GM19023 (cell line): Measurements from ENCODE around the gene CPSF3.
A peak's percentile ranks its signal among the peaks of the same experiment; 100 is the strongest.

ENCODE experiments used
- ATAC-seq: cut with Tn5 transposase; IDR thresholded peaks from one replicate; pipeline ENCODE4 v1.9.1; 2021; ENCODE audit warnings: mild to moderate bottlenecking, moderate library complexity; ENCODE audit not compliant: unreplicated experiment

The CPSF3 gene

GRCh38 chr2:9423100-9423921 lies at the start of gene CPSF3, which contains the start of gene ITGB1BP1:
Gene CPSF3 (plus strand): TSS chr2:9423654. CDS start chr2:9423774, 120 bp downstream.
Gene ITGB1BP1 (minus strand): TSS chr2:9423528. CDS start chr2:9418697, 4,831 bp downstream.
- peak; percentile 84 for ATAC-seq

GRCh38 chr2:9374071-9374730 lies 49.3 kb upstream of the CPSF3 start:
- ATAC-seq: no peak

- ATAC-seq: no peak
Observed at GRCh38 chr2:9375857-9376428, 47.5 kb upstream of the CPSF3 start.

- no peak for ATAC-seq
Observed at GRCh38 chr2:9377461-9378097, 45.9 kb upstream of the CPSF3 start.

GRCh38 chr2:9378433-9379390 lies 44.7 kb upstream of the CPSF3 start:
- no peak for ATAC-seq

GRCh38 chr2:9379391-9379755 lies 44.1 kb upstream of the CPSF3 start:
- no peak for ATAC-seq

GRCh38 chr2:9380702-9381628 lies 42.5 kb upstream of the CPSF3 start:
- no peak for ATAC-seq

GRCh38 chr2:9382604-9383235 lies 40.7 kb upstream of the CPSF3 start:
- ATAC-seq: no peak

- no peak for ATAC-seq
Observed at GRCh38 chr2:9384521-9384920, 38.9 kb upstream of the CPSF3 start.

- ATAC-seq: no peak
Observed at GRCh38 chr2:9385841-9386240, 37.6 kb upstream of the CPSF3 start.

GRCh38 chr2:9388199-9388681 lies 35.2 kb upstream of the CPSF3 start:
- no peak for ATAC-seq

- ATAC-seq: no peak
Observed at GRCh38 chr2:9388950-9389911, 34.2 kb upstream of the CPSF3 start.

GRCh38 chr2:9390151-9390850 lies 33.2 kb upstream of the CPSF3 start:
- ATAC-seq: no peak

GRCh38 chr2:9390991-9391390 lies 32.5 kb upstream of the CPSF3 start:
- ATAC-seq: no peak

- no peak for ATAC-seq
Observed at GRCh38 chr2:9391961-9392720, 31.3 kb upstream of the CPSF3 start.
